Lower leg skin (tissue), 4 donors: ENCODE data around the gene BPHL. TPM values are rescaled to one million over a fixed set of nuclear protein-coding genes. Genes with fewer than 3 reads are reported as not detected.

Source experiments
- DNase-seq, 2 donors: peaks; one replicate each; pipeline ENCODE4 v3.0.0-alpha.2; 2019; ENCODE audit warnings: low spot score in 2 of 2
- H3K4me3 ChIP-seq: fragments of 200-600 bp; sonication (generic); 2 replicates; pipeline ENCODE4 v1.5.1; 2017; ENCODE audit warnings: mild to moderate bottlenecking, low read depth; ENCODE audit not compliant: poor library complexity, severe bottlenecking
- POLR2A ChIP-seq, 2 donors: fragments of 450-650 bp; IDR thresholded peaks; one replicate each; pipeline ENCODE4 v1.6.1; 2016 to 2017; ENCODE audit warnings: antibody characterized with exemption in 2 of 2, mild to moderate bottlenecking in 1 of 2, moderate library complexity in 1 of 2
- WGBS, 2 donors: methylation state at CpG; one replicate each; pipeline ENCODE4 v1.1.5; 2018; 5-methylcytosine and 5-hydroxymethylcytosine counted together
- intact Hi-C: fragments of 100-400 bp; cut with DNase I; formaldehyde crosslinking; loops from one replicate; pipeline ENCODE4 v1.15.0; 2023; ENCODE audit warnings: low total_unique reads
- total RNA-seq, 4 donors: library from RNA; depleted of rRNA; stranded (reverse); fragments of >200 nt; gene quantifications; one replicate each; pipeline ENCODE4 v1.1.0, GENCODE V29; 2016
- TF ChIP-seq, protein P1 (sequence below), 3 donors: fragments of 450-650 bp; IDR thresholded peaks; one replicate each; pipeline ENCODE4 v1.5.1; 2016; ENCODE audit warnings: antibody characterized with exemption in 3 of 3, mild to moderate bottlenecking in 3 of 3, moderate library complexity in 2 of 3

The BPHL gene
- total RNA-seq, 4 donors from 2014 or later: 14.9 to 30.4 (median 23.3) TPM

DNA sequence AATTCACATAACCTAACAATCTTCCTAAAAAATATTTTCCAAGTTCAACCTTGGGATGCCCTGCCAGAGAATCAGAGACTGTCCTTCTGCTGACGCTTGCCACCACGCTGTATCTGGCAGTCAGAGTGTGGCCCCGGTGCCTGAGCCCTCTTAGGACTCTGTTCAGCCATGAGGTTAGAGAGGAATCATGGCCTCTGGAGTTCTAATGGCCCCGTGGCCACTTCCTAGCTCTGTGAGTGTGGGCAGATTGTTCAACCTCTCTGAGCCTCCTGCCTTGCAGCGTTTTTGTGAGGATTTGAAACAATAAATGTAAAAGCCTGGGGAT, 2.2 kb downstream of the BPHL start:
- DNase-seq: peak in 1 of 2 donors; percentile 56
- WGBS, 2 donors: 87 to 90% methylated on average over 5 of the region's 5 CpGs
- no peak for TF ChIP-seq POLR2A (IDR thresholded peaks at IDR 0.05)
- TF ChIP-seq, protein P1, sequence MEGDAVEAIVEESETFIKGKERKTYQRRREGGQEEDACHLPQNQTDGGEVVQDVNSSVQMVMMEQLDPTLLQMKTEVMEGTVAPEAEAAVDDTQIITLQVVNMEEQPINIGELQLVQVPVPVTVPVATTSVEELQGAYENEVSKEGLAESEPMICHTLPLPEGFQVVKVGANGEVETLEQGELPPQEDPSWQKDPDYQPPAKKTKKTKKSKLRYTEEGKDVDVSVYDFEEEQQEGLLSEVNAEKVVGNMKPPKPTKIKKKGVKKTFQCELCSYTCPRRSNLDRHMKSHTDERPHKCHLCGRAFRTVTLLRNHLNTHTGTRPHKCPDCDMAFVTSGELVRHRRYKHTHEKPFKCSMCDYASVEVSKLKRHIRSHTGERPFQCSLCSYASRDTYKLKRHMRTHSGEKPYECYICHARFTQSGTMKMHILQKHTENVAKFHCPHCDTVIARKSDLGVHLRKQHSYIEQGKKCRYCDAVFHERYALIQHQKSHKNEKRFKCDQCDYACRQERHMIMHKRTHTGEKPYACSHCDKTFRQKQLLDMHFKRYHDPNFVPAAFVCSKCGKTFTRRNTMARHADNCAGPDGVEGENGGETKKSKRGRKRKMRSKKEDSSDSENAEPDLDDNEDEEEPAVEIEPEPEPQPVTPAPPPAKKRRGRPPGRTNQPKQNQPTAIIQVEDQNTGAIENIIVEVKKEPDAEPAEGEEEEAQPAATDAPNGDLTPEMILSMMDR (IDR thresholded peaks at IDR 0.05): no peak
- no peak overlapping the region for H3K4me3 ChIP-seq
- intact Hi-C loops: loop anchor here (10.0 kb wide), 1 partner anchor 134 kb away; the partner anchor contains the start of gene PSMG4

DNA sequence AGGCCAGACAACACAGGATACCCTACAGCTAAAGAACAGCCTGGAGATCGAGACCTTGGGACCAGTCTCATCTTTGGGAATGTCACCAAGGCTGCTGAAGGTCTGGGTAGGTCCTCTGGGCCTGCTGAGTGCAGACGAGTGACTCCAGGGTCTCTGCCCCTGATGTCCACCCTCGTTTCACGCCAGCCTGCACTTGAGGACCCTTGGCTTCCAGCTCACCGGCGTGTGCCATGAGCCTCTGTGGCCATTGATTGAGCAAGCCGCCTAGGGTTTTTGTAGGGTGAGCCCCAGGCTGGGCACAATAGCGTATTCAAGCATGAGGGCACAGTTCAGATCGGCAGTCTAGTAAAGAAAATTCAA, 4.3 kb downstream of the BPHL start:
- TF ChIP-seq, protein P1 (IDR thresholded peaks at IDR 0.05): no peak
- no peak for TF ChIP-seq POLR2A (IDR thresholded peaks at IDR 0.05)
- intact Hi-C loops: loop anchor here (10.0 kb wide), 1 partner anchor 132 kb away; the partner anchor contains the start of gene PSMG4
- no peak overlapping the region for H3K4me3 ChIP-seq
- WGBS, 2 donors: 93% methylated on average over 9 of the region's 9 CpGs
- peak in 1 of 2 donors; percentile 64 for DNase-seq

DNA sequence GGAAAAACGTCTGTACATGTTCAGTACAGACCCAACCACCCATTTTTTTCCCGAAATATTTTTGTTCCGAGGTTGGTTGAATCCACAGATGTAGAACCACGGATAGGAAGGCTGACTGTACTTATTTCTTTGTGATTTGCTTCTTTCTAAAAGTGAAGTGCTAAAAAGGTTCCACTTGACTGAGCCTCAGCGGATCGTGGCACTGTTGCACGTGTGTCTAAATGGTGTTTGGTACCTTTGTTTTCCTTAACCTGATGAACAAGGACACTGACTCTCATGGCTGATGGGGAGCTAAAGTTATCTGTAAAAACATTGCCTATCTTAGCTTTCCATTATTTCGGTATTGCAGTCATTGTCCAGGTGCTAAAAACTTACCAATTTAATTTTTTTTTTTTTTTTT, 6.2 kb downstream of the BPHL start:
- no peak for TF ChIP-seq POLR2A (IDR thresholded peaks at IDR 0.05)
- TF ChIP-seq, protein P1 (IDR thresholded peaks at IDR 0.05): no peak

DNA sequence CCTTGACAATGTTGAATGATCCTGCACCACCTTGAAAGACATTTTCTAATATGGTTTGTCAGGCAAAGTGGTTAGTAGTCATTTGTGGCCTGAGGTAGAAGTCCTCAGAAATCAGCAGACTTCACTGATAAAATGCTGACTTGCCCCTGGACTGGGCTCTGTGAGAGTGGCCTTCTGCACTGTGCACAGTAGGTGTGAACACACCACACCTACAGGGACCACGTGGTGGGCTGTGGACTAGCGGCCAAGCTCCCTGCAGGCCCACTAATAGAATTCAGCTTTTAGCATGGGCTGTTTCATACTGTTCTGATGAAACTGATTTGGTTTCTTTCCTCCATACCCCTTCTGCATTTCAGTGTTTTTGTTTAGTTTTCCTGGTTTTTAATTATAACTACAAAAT, 7.3 kb downstream of the BPHL start:
- WGBS, 2 donors: 28 to 46% methylated on average over 2 of the region's 2 CpGs
- no peak for TF ChIP-seq POLR2A (IDR thresholded peaks at IDR 0.05)
- TF ChIP-seq, protein P1 (IDR thresholded peaks at IDR 0.05): no peak
- H3K4me3 ChIP-seq: no peak overlapping the region
- DNase-seq: peak in 1 of 2 donors; percentile 70
- intact Hi-C loops: loop anchor here (5.0 to 10.0 kb wide), 2 partner anchors 81 to 129 kb away; partner anchors contain the start of gene PSMG4

More for the DNA sequence above, 6.2 kb downstream of the BPHL start:
- 77 to 83% methylated on average over 8 of the region's 8 CpGs for WGBS, 2 donors
- intact Hi-C loops: loop anchor here (5.0 to 10.0 kb wide), 2 partner anchors 83 to 130 kb away; partner anchors contain the start of gene PSMG4
- H3K4me3 ChIP-seq: no peak overlapping the region
- DNase-seq: peak in 1 of 2 donors; percentile 39

DNA sequence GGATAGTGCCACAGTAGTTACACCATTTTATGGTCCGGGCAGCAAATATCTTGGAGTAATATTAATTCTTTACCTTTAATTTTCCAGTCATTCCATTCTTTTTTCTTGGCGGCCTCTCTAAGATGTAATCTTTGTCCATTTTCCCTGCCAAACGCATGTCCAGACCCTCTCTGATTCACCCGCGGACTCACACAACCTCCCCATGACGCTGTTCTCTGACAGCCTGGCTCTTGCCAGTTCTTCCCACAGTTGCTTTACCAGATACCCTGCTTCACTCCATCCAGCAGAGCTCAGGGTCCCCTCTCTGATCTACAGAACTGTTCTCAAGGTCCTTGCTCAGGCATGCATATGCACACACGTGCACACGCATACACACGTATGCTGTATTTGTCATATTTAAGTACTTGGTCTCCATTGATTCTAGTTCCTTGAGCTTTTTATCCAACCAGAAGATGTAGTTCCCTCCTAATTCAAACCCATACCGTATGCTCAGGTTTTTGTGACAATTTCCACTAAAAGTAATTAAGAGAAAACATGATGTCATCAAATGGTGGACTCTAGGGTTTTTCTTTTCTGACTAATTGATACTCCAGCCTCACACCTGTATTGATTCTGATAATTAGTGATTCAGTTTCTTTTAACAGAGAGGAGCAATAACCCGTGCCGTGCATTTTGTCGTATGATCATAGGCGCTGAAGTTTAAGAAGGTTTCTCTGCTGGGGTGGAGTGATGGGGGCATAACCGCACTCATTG, 10.0 kb downstream of the BPHL start:
- TF ChIP-seq POLR2A (IDR thresholded peaks at IDR 0.05): no peak
- TF ChIP-seq, protein P1 (IDR thresholded peaks at IDR 0.05): no peak
- DNase-seq: no peak
- no peak overlapping the region for H3K4me3 ChIP-seq
- intact Hi-C loops: loop anchor here (5.0 to 10.0 kb wide), 2 partner anchors 79 to 126 kb away; partner anchors contain the start of gene PSMG4
- 94 to 96% methylated on average over 15 of the region's 15 CpGs for WGBS, 2 donors
